MM.1S (cell line): ENCODE data around the gene IL1A.

Source experiments
- EZH2phosphoT487 ChIP-seq: fragments of 300-600 bp; sonication (generic); IDR thresholded peaks from 2 replicates; pipeline ENCODE4 v1.6.1; 2018; ENCODE audit warnings: antibody characterized with exemption, low read length
- TF ChIP-seq, protein P1 (sequence below): fragments of 300-600 bp; sonication (generic); IDR thresholded peaks from 2 replicates; pipeline ENCODE4 v1.5.1; 2016; ENCODE audit warnings: antibody characterized with exemption, low read length, mixed read lengths

GRCh38 chr2:112726487-112727190, 57.7 kb downstream of the IL1A start:
- TF ChIP-seq, protein P1, sequence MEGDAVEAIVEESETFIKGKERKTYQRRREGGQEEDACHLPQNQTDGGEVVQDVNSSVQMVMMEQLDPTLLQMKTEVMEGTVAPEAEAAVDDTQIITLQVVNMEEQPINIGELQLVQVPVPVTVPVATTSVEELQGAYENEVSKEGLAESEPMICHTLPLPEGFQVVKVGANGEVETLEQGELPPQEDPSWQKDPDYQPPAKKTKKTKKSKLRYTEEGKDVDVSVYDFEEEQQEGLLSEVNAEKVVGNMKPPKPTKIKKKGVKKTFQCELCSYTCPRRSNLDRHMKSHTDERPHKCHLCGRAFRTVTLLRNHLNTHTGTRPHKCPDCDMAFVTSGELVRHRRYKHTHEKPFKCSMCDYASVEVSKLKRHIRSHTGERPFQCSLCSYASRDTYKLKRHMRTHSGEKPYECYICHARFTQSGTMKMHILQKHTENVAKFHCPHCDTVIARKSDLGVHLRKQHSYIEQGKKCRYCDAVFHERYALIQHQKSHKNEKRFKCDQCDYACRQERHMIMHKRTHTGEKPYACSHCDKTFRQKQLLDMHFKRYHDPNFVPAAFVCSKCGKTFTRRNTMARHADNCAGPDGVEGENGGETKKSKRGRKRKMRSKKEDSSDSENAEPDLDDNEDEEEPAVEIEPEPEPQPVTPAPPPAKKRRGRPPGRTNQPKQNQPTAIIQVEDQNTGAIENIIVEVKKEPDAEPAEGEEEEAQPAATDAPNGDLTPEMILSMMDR, result peak; percentile 98
- no peak for TF ChIP-seq EZH2phosphoT487
